ENCODE data around the gene KMT5B. TPM values are rescaled to one million over a fixed set of nuclear protein-coding genes. Genes with fewer than 3 reads are reported as not detected.

The KMT5B gene
- total and polyA plus RNA-seq, 2 of the 13 experiments (the other 11 are each of a cell fraction or from before 2014, with no cell fraction given): 17.6 to 23.7 TPM

DNA sequence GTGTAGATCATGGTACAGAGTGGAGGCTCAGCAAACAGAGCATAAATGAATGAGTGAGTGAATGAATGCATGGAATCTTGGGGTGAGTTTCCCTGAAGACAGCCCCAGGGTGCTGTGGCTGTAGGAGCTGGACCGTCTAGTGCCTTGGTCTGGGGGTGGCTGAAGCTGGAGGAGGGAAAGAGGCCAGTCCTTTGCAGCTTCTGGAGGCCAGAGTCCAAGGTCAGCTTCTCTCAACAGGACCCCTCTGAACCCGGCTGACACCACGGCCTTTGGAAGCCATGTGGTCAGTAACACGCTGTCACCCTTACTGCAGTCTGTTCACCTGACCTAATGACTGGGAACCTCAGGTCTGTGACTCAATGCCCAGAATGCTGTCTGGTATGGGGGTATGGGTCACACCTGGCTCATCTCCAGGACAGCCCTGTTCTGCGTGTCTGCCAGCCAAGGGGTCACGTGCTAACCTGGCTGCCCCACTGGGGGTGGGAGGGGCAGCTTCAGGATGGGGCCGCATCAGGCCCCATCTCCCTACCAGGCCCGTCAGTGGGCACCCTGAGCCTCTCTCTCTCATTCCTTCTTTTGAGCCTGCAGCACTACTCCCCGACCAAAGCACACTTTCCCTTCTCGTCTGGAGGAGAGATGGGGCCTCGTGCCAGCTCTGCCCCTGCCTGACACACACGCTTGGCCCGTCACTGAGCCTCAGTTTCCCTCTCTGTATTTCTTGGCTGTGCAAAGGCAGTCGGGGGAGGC, 67.8 kb downstream of the KMT5B start (continued):
- TF ChIP-seq PITX1 (CRISPR knock-in tag; IDR thresholded peaks at IDR 0.05): peak; percentile 52
- peak; percentile 40 to 57; a peak in 3 of 4 replicates for TF ChIP-seq POLR2A (IDR thresholded peaks at IDR 0.05; ENCODE audit: insufficient read depth in 1 of 2, low read depth in 2 of 2, low read length in 2 of 2)
- TF ChIP-seq ZNF354B (CRISPR knock-in tag; IDR thresholded peaks at IDR 0.05): 0 out of 2 replicates have a peak, but pooled peaks have one; percentile 66
- TF ChIP-seq DPF2 (CRISPR knock-in tag; IDR thresholded peaks at IDR 0.05; ENCODE audit: borderline replicate concordance, low read depth): peak; percentile 71
- peak; percentile 85 for TF ChIP-seq HIVEP1 (CRISPR knock-in tag; IDR thresholded peaks at IDR 0.05)
- TF ChIP-seq SAFB2 (CRISPR knock-in tag; IDR thresholded peaks at IDR 0.05; ENCODE audit: borderline replicate concordance, low read depth): peak; percentile 86; the same call in 1 of the 2 replicates
- peak; percentile 76; the same call in 1 of the 2 replicates for TF ChIP-seq WIZ (CRISPR knock-in tag; IDR thresholded peaks at IDR 0.05)
- no peak for TF ChIP-seq STAT6 (CRISPR knock-in tag; IDR thresholded peaks at IDR 0.05; ENCODE audit: borderline replicate concordance)
- TF ChIP-seq ZNF510 (CRISPR knock-in tag; IDR thresholded peaks at IDR 0.05; ENCODE audit: low read depth): no peak
- TF ChIP-seq FOSL2 (CRISPR knock-in tag; IDR thresholded peaks at IDR 0.05): peak; percentile 90
- TF ChIP-seq NR3C1 (CRISPR knock-in tag; IDR thresholded peaks at IDR 0.05): no peak
- no peak for TF ChIP-seq TCF7L2 (IDR thresholded peaks at IDR 0.05; ENCODE audit: low read depth, low read length)
- TF ChIP-seq ARHGAP35 (CRISPR knock-in tag; IDR thresholded peaks at IDR 0.05; ENCODE audit: borderline replicate concordance): 0 out of 2 replicates have a peak, but pooled peaks have one; percentile 32
- TF ChIP-seq ZNF577 (CRISPR knock-in tag; IDR thresholded peaks at IDR 0.05; ENCODE audit: borderline replicate concordance, low read depth): no peak
- no peak for TF ChIP-seq PRPF4 (IDR thresholded peaks at IDR 0.05; ENCODE audit: low read depth, low read length, poor library complexity, severe bottlenecking)
- TF ChIP-seq ZBTB21 (CRISPR knock-in tag; IDR thresholded peaks at IDR 0.05): peak; percentile 63
- TF ChIP-seq, protein P1, sequence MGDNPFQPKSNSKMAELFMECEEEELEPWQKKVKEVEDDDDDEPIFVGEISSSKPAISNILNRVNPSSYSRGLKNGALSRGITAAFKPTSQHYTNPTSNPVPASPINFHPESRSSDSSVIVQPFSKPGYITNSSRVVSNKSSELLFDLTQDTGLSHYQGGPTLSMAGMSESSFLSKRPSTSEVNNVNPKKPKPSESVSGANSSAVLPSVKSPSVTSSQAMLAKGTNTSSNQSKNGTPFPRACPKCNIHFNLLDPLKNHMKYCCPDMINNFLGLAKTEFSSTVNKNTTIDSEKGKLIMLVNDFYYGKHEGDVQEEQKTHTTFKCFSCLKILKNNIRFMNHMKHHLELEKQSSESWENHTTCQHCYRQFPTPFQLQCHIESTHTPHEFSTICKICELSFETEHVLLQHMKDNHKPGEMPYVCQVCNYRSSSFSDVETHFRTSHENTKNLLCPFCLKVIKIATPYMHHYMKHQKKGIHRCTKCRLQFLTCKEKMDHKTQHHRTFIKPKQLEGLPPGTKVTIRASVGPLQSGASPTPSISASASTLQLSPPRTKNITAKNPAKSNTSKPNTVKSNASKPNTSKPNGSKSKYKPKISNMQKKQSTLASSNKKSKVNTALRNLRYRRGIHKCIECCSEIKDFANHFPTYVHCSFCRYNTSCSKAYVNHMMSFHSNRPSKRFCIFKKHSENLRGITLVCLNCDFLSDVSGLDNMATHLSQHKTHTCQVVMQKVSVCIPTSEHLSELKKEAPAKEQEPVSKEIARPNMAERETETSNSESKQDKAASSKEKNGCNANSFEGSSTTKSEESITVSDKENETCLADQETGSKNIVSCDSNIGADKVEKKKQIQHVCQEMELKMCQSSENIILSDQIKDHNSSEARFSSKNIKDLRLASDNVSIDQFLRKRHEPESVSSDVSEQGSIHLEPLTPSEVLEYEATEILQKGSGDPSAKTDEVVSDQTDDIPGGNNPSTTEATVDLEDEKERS (CRISPR knock-in tag; IDR thresholded peaks at IDR 0.05): no peak
- no peak for TF ChIP-seq ARID3A (IDR thresholded peaks at IDR 0.05; ENCODE audit: low read depth, low read length)

All from HepG2 (cell line).